Gastroesophageal sphincter (tissue), 4 donors: ENCODE measurements around the gene SQSTM1. TPM values are rescaled to one million over a fixed set of nuclear protein-coding genes. Genes with fewer than 3 reads are reported as not detected.

ENCODE experiments used
- ATAC-seq: fragments of 150-250 bp; one replicate; pipeline ENCODE4 v1.9.1; 2016; ENCODE audit warnings: mild to moderate bottlenecking, moderate library complexity
- H3K27ac ChIP-seq, 4 donors: fragments of 200-600 bp; sonication (generic) in 3 of 4; 1 replicate in 3 of 4; 2 replicates in 1 of 4; pipeline ENCODE4 v1.5.1; 2016 to 2019
- H3K27me3 ChIP-seq: fragments of 200-600 bp; sonication (generic); one replicate; pipeline ENCODE4 v1.5.1; 2019
- H3K36me3 ChIP-seq, 2 donors: fragments of 200-600 bp; sonication (generic); one replicate each; pipeline ENCODE4 v1.5.1; 2019; ENCODE audit warnings: control low read depth in 1 of 2
- H3K4me1 ChIP-seq, 3 donors: fragments of 200-600 bp; sonication (generic); 1 replicate in 2 of 3; 2 replicates in 1 of 3; pipeline ENCODE4 v1.5.1; 2016 to 2019; ENCODE audit warnings: control low read depth in 2 of 3
- H3K4me3 ChIP-seq, 2 donors: fragments of 200-600 bp; sonication (generic); one replicate each; pipeline ENCODE4 v1.5.1; 2019; ENCODE audit warnings: mild to moderate bottlenecking in 1 of 2, moderate library complexity in 1 of 2
- H3K9me3 ChIP-seq, 3 donors: fragments of 200-600 bp; sonication (generic); one replicate each; pipeline ENCODE4 v1.5.1; 2017 to 2019; ENCODE audit warnings: control low read depth in 2 of 3
- EP300 ChIP-seq: sonication (generic); formaldehyde crosslinking; IDR thresholded peaks from one replicate; pipeline ENCODE4 v1.6.1; 2017; ENCODE audit warnings: antibody characterized with exemption, mild to moderate bottlenecking
- POLR2A ChIP-seq, 2 donors: fragments of 450-650 bp; IDR thresholded peaks; one replicate each; pipeline ENCODE4 v1.6.1; 2017; ENCODE audit warnings: antibody characterized with exemption in 2 of 2, mild to moderate bottlenecking in 2 of 2, moderate library complexity in 1 of 2
- POLR2AphosphoS5 ChIP-seq: sonication (generic); formaldehyde crosslinking; IDR thresholded peaks from one replicate; pipeline ENCODE4 v1.6.1; 2017; ENCODE audit warnings: antibody characterized with exemption
- WGBS, 2 donors: methylation state at CpG; one replicate each; pipeline ENCODE4 v1.1.5; 2018; ENCODE audit warnings: low coverage in 1 of 2; 5-methylcytosine and 5-hydroxymethylcytosine counted together
- total RNA-seq, 4 donors: library from RNA; depleted of rRNA; stranded (reverse); fragments of >200 nt; gene quantifications; one replicate each; pipeline ENCODE4 v1.1.0, GENCODE V29; 2016
- TF ChIP-seq, protein P1 (sequence below), 4 experiments: fragments of 200-600 bp in 2 of 4; fragments of 450-650 bp in 2 of 4; sonication (generic) in 1 of 4; IDR thresholded peaks; one replicate each; pipeline ENCODE4 v1.5.1; 2017 to 2019; ENCODE audit warnings: antibody characterized with exemption in 4 of 4, mild to moderate bottlenecking in 2 of 4, moderate library complexity in 2 of 4

Gene SQSTM1
- total RNA-seq, 4 donors from 2014 or later = 305 to 485 (median 408) TPM

GRCh38 chr5:179860301-179860700 lies 39.6 kb downstream of the SQSTM1 start:
- WGBS, 2 donors = 63 to 64% methylated on average over 10 of the region's 11 CpGs
- no peak for ATAC-seq
- H3K27ac ChIP-seq = no peak overlapping the region

DNA sequence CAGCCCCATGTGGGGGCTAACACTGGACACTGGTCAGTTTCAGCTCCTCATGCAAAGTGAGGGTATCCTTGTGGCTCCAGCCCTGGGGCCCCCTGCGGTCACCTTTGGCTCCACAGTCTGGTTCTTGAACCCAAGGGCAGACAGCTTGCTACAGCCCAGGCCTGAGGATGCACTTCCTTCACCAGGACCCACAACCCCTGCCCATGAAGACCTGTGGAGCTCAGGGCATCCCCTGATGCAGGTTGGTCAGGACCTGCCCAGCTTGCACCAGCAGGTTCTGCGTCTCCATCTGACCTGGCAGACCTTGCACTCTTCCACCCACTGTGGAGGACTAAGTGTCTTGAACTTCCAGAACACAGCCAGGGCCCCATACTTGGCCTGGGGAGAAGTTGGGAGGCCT lies 41.6 kb downstream of the SQSTM1 start:
- Histone ChIP-seq H3K9me3 (no peaks in the 10 kb centered on the region), H3K4me3 (no peak overlapping the region), H3K36me3 (peaks cover 0 to 59% of the 10 kb centered on the region in 2 donors), H3K4me1 (peaks cover 0 to 25% (median 6%) of the 10 kb centered on the region in 3 donors), H3K27me3 (no peaks in the 10 kb centered on the region), H3K27ac (no peak overlapping the region)
- WGBS, 2 donors = 100% methylated on average over 1 of the region's 2 CpGs; no CpG with 5 or more reads in 1 of the 2 donors
- no peak for TF ChIP-seq EP300
- TF ChIP-seq, protein P1, sequence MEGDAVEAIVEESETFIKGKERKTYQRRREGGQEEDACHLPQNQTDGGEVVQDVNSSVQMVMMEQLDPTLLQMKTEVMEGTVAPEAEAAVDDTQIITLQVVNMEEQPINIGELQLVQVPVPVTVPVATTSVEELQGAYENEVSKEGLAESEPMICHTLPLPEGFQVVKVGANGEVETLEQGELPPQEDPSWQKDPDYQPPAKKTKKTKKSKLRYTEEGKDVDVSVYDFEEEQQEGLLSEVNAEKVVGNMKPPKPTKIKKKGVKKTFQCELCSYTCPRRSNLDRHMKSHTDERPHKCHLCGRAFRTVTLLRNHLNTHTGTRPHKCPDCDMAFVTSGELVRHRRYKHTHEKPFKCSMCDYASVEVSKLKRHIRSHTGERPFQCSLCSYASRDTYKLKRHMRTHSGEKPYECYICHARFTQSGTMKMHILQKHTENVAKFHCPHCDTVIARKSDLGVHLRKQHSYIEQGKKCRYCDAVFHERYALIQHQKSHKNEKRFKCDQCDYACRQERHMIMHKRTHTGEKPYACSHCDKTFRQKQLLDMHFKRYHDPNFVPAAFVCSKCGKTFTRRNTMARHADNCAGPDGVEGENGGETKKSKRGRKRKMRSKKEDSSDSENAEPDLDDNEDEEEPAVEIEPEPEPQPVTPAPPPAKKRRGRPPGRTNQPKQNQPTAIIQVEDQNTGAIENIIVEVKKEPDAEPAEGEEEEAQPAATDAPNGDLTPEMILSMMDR (IDR thresholded peaks at IDR 0.05) = no peak
- no peak for TF ChIP-seq POLR2AphosphoS5
- no peak for TF ChIP-seq POLR2A (IDR thresholded peaks at IDR 0.05)
- ATAC-seq = no peak

More at GRCh38 chr5:179860301-179860700, 39.6 kb downstream of the SQSTM1 start:
- H3K9me3 ChIP-seq = no peaks in the 10 kb centered on the region
- TF ChIP-seq EP300 = no peak
- no peak for TF ChIP-seq POLR2A (IDR thresholded peaks at IDR 0.05)
- TF ChIP-seq, protein P1 (IDR thresholded peaks at IDR 0.05) = no peak
- no peak for TF ChIP-seq POLR2AphosphoS5
- no peak overlapping the region for H3K4me3 ChIP-seq
- H3K27me3 ChIP-seq = no peaks in the 10 kb centered on the region
- H3K36me3 ChIP-seq = peaks cover 0 to 45% of the 10 kb centered on the region in 2 donors
- peaks cover 0 to 41% (median 6%) of the 10 kb centered on the region in 3 donors for H3K4me1 ChIP-seq

DNA sequence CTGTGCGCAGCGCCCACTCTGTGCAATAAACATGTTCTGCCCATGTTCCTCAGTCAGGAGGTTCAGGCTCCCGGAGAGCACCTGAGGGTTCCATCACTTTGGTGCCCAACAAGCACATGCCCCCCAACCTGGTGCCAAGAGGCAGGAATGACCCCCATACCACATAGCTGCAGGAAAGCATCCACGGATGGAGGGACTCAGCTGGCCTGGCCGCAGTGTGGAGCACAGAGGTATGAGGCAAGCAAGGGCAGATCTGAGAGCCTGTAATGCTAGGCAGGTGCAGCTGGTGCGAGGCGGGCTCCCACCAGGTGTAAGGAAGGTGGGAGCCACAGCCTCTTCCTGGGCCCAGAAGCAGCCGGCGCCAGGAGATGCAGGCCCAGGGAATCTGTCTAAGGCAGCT lies 42.2 kb downstream of the SQSTM1 start:
- no peaks in the 10 kb centered on the region for H3K27me3 ChIP-seq
- ATAC-seq = no peak
- H3K36me3 ChIP-seq = peaks cover 0 to 65% of the 10 kb centered on the region in 2 donors
- TF ChIP-seq POLR2A (IDR thresholded peaks at IDR 0.05) (no peak), POLR2AphosphoS5 (no peak), EP300 (no peak)
- TF ChIP-seq, protein P1 (IDR thresholded peaks at IDR 0.05) = no peak
- H3K4me1 ChIP-seq = peaks cover 0 to 19% (median 6%) of the 10 kb centered on the region in 3 donors
- 82 to 100% methylated on average over 1 to 7 of the region's 9 CpGs for WGBS, 2 donors
- no peak overlapping the region for H3K4me3 ChIP-seq
- no peak overlapping the region for H3K27ac ChIP-seq
- H3K9me3 ChIP-seq = no peaks in the 10 kb centered on the region

DNA sequence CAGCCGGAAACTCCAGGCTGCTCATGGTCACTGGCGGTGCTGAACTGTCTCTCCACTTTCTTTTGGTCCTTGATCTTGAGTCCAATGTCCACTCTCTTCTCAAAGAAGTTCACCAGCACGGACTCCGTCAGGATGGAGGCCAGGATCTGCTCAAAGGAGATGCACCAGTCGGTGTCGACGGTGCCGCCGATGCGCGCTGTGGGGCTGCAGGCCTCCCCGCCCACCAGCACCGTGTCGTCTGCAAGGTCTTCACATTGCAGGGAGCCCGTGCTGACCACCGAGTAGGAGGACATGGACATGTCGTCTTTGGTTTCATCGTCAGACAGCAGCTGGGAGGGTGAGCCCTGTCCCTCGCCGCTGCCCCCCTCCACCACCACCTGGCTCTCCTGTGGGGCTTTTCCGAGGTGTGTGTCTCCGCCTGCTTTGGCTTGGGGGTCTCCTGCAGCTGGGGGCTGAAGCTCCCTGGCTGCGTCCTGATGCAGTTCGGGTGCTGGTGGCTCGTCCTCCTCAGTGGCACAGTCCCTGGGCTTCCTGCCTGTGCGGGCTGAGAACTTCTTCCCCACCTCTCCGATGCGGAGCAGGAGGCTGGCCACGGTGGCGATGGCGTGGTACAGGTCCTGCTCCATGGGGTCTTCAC lies 42.9 kb downstream of the SQSTM1 start:
- no peak overlapping the region for H3K4me3 ChIP-seq
- peaks cover 0 to 17% (median 6%) of the 10 kb centered on the region in 3 donors for H3K4me1 ChIP-seq
- no peaks in the 10 kb centered on the region for H3K9me3 ChIP-seq
- no peaks in the 10 kb centered on the region for H3K27me3 ChIP-seq
- peaks cover 0 to 72% of the 10 kb centered on the region in 2 donors for H3K36me3 ChIP-seq
- no peak overlapping the region for H3K27ac ChIP-seq
- ATAC-seq = no peak
- 58 to 100% methylated on average over 2 of the region's 31 CpGs for WGBS, 2 donors
- TF ChIP-seq POLR2AphosphoS5 = no peak
- TF ChIP-seq EP300 = no peak
- TF ChIP-seq POLR2A (IDR thresholded peaks at IDR 0.05) = no peak
- TF ChIP-seq, protein P1 (IDR thresholded peaks at IDR 0.05) = no peak

DNA sequence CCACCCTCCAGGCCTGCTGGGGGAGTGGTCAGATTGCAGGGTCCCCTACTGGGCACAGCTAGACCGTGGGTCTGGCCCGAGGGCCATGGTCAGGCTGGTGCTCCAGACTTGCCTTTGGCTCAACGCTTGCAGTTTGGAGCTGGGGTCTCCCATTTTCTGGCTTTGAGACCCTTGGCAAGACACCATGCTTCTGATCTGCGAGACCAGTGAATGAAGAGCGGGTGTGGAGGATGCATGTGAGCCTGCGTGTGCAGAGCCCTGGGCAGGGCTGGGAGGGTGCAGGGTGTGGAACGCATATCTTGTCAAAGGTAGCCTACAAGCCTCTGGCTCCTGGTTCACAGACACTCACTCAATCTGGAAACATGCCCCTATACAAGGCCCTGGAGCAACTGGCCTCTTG lies 44.0 kb downstream of the SQSTM1 start:
- no peak for ATAC-seq
- WGBS, 2 donors = 100% methylated on average over 1 of the region's 7 CpGs
- Histone ChIP-seq H3K4me1 (peaks cover 0 to 11% (median 3%) of the 10 kb centered on the region in 3 donors), H3K27me3 (no peaks in the 10 kb centered on the region), H3K36me3 (peaks cover 0 to 83% of the 10 kb centered on the region in 2 donors), H3K4me3 (no peak overlapping the region), H3K9me3 (no peaks in the 10 kb centered on the region), H3K27ac (no peak overlapping the region)
- no peak for TF ChIP-seq EP300
- TF ChIP-seq, protein P1 (IDR thresholded peaks at IDR 0.05) = no peak
- no peak for TF ChIP-seq POLR2A (IDR thresholded peaks at IDR 0.05)
- TF ChIP-seq POLR2AphosphoS5 = no peak
